ENCODE data around the gene METTL2B. TPM values are rescaled to one million over a fixed set of nuclear protein-coding genes. Genes with fewer than 3 reads are reported as not detected.
A peak's percentile ranks its signal among the peaks of the same experiment; 100 is the strongest.
"Not testable (repeated sequence)": the region's sequence is repeated elsewhere in the genome, so short reads cannot be mapped to it uniquely, and the experiment has no call there.

The METTL2B gene
- total and polyA plus RNA-seq, 2 experiments from 2014 or later, result 21.3 to 27.9 TPM

DNA sequence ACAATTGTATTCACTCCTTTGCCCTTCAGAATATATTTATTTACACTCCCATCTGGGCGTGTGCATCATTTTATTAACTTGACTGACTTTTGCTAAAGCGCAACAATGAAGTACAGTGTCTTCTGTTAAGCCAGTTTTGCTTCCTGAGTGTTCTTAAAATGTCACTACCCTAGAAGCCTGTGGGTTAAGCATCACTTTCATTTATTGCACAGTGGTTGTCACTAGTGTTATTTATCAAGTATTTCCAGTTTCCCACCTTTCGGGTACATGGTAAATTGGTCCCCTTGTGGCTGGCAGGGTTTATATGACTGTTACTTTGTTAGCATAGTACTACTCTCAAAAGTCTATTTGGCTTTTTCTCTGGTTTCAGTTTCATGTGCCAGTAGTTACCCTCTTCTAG lies 17.6 kb upstream of the METTL2B start:
- TF ChIP-seq, protein P1, sequence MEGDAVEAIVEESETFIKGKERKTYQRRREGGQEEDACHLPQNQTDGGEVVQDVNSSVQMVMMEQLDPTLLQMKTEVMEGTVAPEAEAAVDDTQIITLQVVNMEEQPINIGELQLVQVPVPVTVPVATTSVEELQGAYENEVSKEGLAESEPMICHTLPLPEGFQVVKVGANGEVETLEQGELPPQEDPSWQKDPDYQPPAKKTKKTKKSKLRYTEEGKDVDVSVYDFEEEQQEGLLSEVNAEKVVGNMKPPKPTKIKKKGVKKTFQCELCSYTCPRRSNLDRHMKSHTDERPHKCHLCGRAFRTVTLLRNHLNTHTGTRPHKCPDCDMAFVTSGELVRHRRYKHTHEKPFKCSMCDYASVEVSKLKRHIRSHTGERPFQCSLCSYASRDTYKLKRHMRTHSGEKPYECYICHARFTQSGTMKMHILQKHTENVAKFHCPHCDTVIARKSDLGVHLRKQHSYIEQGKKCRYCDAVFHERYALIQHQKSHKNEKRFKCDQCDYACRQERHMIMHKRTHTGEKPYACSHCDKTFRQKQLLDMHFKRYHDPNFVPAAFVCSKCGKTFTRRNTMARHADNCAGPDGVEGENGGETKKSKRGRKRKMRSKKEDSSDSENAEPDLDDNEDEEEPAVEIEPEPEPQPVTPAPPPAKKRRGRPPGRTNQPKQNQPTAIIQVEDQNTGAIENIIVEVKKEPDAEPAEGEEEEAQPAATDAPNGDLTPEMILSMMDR (IDR thresholded peaks at IDR 0.05; ENCODE audit: low read depth, low read length), result no peak
- Histone ChIP-seq H3K4me3 (no peak overlapping the region), H3K4me1 (ENCODE audit: low read depth) (peaks cover 21% of the 10 kb centered on the region), H3K27ac (no peak overlapping the region), H3K9me3 (ENCODE audit: low read depth) (no peaks in the 10 kb centered on the region), H3K27me3 (no peaks in the 10 kb centered on the region), H3K36me3 (no peaks in the 10 kb centered on the region)
- no peak for DNase-seq (ENCODE audit: low read depth in 1 of 2, low spot score in 1 of 2)

DNA sequence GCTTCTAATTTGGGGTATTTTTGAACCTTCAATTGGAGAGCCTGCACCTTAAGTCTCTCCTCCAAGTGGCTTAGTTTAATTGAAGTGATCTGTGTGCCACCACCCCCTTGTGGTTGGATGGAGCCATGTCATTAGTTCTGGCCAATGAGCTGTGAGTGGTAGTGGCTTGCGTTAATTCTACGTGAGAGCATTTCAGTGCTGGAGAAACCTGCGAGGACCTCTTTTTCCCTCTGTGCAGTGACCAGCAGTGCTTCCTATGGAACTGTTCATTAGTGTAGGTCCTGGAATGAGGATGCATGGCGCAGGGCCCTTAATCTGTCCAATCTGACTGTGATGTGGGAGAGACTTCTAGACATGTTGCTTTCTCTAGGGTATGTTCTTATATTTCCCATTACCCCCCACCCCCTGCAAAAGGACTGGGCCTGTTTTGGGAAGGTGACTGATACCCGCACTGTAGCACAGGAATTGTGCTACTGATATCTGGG lies 17.1 kb upstream of the METTL2B start:
- no peak overlapping the region for H3K4me3 ChIP-seq
- H3K4me1 ChIP-seq (ENCODE audit: low read depth), result peaks cover 17% of the 10 kb centered on the region
- TF ChIP-seq, protein P1 (IDR thresholded peaks at IDR 0.05; ENCODE audit: low read depth, low read length), result peak; percentile 83
- no peaks in the 10 kb centered on the region for H3K27me3 ChIP-seq
- peak; percentile 73 to 80 for DNase-seq (ENCODE audit: low read depth in 1 of 2, low spot score in 1 of 2)
- no peaks in the 10 kb centered on the region for H3K36me3 ChIP-seq
- no peaks in the 10 kb centered on the region for H3K9me3 ChIP-seq (ENCODE audit: low read depth)
- no peak overlapping the region for H3K27ac ChIP-seq

DNA sequence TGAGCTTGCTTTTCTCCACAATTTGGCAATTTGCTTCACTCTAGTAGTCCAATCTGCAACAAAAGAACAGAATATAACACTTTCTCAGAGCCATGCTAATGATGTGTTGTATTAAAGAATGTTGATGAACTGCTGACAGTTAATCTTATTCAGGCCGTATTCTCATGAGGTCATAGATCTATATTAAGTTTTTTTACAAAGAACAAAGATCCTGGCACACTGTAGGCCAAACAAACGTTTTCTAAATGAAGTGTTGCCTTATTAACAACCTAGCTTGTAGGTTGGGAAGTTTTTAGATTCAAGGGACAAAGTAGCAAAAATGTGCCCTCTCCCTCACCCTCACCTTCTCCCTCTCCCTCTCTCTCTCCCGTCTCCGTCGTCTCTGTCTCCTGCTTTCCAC lies 14.1 kb upstream of the METTL2B start:
- TF ChIP-seq, protein P1 (IDR thresholded peaks at IDR 0.05; ENCODE audit: low read depth, low read length), result no peak
- no peaks in the 10 kb centered on the region for H3K36me3 ChIP-seq

DNA sequence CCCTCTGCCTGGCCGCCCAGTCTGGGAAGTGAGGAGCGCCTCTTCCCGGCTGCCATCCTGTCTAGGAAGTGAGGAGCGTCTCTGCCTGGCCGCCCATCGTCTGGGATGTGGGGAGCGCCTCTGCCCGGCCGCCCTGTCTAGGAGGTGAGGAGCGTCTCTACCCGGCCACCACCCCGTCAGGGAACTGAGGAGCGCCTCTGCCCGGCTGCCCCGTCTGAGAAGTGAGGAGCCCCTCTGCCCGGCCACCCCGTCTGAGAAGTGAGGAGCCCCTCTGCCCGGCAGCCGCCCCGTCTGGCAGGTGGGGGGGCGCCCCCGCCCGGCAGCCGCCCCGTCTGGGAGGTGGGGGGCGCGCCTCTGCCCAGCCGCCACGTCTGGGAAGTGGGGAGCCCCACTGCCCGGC lies 13.2 kb upstream of the METTL2B start:
- not testable (repeated sequence) for H3K4me3 ChIP-seq; H3K36me3 ChIP-seq; H3K4me1 ChIP-seq (ENCODE audit: low read depth); H3K27me3 ChIP-seq; H3K9me3 ChIP-seq (ENCODE audit: low read depth); H3K27ac ChIP-seq; DNase-seq (ENCODE audit: low read depth in 1 of 2, low spot score in 1 of 2)

More for the DNA sequence above, 14.1 kb upstream of the METTL2B start:
- DNase-seq (ENCODE audit: low read depth in 1 of 2, low spot score in 1 of 2), result no peak
- Histone ChIP-seq H3K4me1 (ENCODE audit: low read depth) (no peaks in the 10 kb centered on the region), H3K27ac (no peak overlapping the region), H3K27me3 (no peaks in the 10 kb centered on the region), H3K9me3 (ENCODE audit: low read depth) (no peaks in the 10 kb centered on the region), H3K4me3 (no peak overlapping the region)

DNA sequence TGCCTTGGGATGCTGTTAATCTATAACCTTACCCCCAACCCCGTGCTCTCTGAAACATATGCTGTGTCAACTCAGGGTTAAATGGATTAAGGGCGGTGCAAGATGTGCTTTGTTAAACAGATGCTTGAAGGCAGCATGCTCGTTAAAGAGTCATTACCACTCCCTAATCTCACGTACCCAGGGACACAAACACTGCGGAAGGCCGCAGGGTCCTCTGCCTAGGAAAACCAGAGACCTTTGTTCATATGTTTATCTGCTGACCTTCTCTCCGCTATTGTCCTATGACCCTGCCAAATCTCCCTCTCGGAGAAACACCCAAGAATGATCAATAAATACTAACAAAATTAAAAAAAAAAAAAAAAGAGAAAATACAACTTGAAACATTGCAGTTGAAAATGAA lies 12.6 kb upstream of the METTL2B start:
- DNase-seq (ENCODE audit: low read depth in 1 of 2, low spot score in 1 of 2), result not testable (repeated sequence)

DNA sequence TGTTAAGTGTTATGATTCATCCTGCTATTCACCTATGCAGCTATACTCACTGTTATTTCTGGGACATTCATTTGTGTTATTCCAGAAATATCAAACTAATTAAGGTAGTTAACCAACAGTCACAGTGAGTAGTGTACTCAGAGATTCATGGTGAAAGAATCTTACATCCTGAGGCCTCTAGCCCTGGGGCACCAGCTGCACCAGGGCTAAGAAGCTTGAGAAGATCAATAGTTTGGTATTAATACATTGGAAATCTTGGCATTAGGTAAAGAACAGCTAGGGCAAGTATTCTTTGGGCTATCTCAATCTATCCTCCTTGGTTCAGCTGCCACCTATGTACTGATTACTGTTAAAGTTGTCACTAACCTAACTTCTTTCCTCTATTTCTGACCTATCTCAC lies 9.7 kb upstream of the METTL2B start:
- H3K27me3 ChIP-seq; H3K9me3 ChIP-seq (ENCODE audit: low read depth); DNase-seq (ENCODE audit: low read depth in 1 of 2, low spot score in 1 of 2); H3K27ac ChIP-seq; H3K4me1 ChIP-seq (ENCODE audit: low read depth); H3K4me3 ChIP-seq; H3K36me3 ChIP-seq: not testable (repeated sequence)

More for the DNA sequence above, 12.6 kb upstream of the METTL2B start:
- not testable (repeated sequence) for H3K4me1 ChIP-seq (ENCODE audit: low read depth); H3K4me3 ChIP-seq; H3K36me3 ChIP-seq; H3K27ac ChIP-seq; H3K9me3 ChIP-seq (ENCODE audit: low read depth); H3K27me3 ChIP-seq

DNA sequence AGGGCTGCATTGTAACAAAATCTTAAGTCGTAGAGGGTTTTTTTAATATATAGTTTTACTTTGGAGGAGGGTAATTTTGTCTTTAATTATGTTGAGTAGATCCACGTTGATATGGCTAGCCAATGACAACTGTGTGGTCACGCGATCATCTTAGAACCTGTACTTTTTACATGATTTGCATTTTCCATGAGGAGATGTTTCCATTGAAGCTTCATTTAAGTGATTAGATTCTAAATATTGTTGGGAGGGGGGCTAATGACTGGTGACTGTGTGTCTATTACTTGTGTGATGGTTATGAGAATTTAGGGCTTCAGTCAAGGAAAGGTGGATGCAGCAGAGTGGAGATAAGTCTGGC lies 765 bp downstream of the METTL2B start:
- H3K4me1 ChIP-seq (ENCODE audit: low read depth); H3K27me3 ChIP-seq; H3K9me3 ChIP-seq (ENCODE audit: low read depth); DNase-seq (ENCODE audit: low read depth in 1 of 2, low spot score in 1 of 2): not testable (repeated sequence)
- Histone ChIP-seq H3K27ac (peak overlapping the region; percentile 93), H3K4me3 (peak overlapping the region; percentile 81), H3K36me3 (peaks cover 16% of the 10 kb centered on the region)

DNA sequence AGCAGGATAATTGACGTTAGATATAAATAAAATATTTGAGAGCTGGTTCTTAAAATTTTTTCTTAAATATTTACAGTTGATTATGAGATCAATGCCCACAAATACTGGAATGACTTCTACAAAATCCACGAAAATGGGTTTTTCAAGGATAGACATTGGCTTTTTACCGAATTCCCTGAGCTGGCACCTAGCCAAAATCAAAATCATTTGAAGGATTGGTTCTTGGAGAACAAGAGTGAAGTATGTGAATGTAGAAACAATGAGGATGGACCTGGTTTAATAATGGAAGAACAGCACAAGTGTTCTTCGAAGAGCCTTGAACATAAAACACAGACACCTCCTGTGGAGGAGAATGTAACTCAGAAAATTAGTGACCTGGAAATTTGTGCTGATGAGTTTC lies 2.5 kb downstream of the METTL2B start:
- not testable (repeated sequence) for H3K27ac ChIP-seq; H3K4me1 ChIP-seq (ENCODE audit: low read depth); H3K9me3 ChIP-seq (ENCODE audit: low read depth); H3K27me3 ChIP-seq; DNase-seq (ENCODE audit: low read depth in 1 of 2, low spot score in 1 of 2); H3K4me3 ChIP-seq
- peaks cover 16% of the 10 kb centered on the region for H3K36me3 ChIP-seq

DNA sequence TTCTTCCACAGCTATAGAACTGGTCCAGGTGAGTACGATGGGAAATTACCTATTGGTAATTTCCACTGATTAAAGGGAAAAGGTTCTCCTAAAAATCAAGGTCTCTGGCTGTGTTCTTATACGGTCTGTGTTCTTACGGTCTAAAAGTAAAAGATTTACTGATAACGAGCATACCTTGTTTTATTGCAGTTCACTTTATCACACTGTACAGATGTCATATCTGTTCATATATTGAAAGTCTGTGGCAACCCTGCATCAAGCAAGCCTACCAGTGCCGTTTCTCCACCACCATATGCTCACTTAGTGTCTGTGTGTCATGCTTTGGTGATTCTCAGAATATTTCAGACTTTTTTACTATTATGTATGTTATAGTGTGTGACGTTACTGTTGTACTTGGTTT lies 11.6 kb downstream of the METTL2B start:
- not testable (repeated sequence) for H3K9me3 ChIP-seq (ENCODE audit: low read depth); H3K27me3 ChIP-seq; H3K27ac ChIP-seq; H3K4me1 ChIP-seq (ENCODE audit: low read depth); H3K36me3 ChIP-seq; DNase-seq (ENCODE audit: low read depth in 1 of 2, low spot score in 1 of 2); H3K4me3 ChIP-seq

Data from cardiac muscle cell (in vitro differentiated cells and primary cell).